Activated B cell treated with CpG ODN at 0.5 μM for 24 hours (primary cell): ENCODE results near the gene ATAD1. TPM values are rescaled to one million over a fixed set of nuclear protein-coding genes. Genes with fewer than 3 reads are reported as not detected.
A peak's percentile ranks its signal among the peaks of the same experiment; 100 is the strongest.

Experiments used
- ATAC-seq: fragments of 200-7000 bp; cut with Tn5 transposase; one replicate; pipeline ENCODE4 v1.10.0; 2021; ENCODE audit warnings: low read depth, mild to moderate bottlenecking, moderate library complexity
- CTCF ChIA-PET: fragments of 350-600 bp; sonication (Branson Sonifier 250); formaldehyde crosslinking; loops from one replicate; lab custom pipeline; 2021; ENCODE audit warnings: antibody characterized with exemption; lab: Charles Lee
- POLR2A ChIA-PET: fragments of 350-600 bp; sonication (Branson Sonifier 250); formaldehyde crosslinking; loops from one replicate; lab custom pipeline; 2021; ENCODE audit warnings: antibody characterized with exemption; lab: Charles Lee
- DNase-seq: peaks from one replicate; pipeline ENCODE4 v3.0.0; 2022
- H3K27ac Mint-ChIP-seq: one replicate; pipeline ENCODE4 v1.8.0; 2020; ENCODE audit warnings: mixed read lengths
- H3K27me3 Mint-ChIP-seq: one replicate; pipeline ENCODE4 v1.8.0; 2021; ENCODE audit warnings: mixed read lengths
- H3K36me3 Mint-ChIP-seq: one replicate; pipeline ENCODE4 v1.8.0; 2021; ENCODE audit warnings: low read depth, mixed read lengths
- H3K4me1 Mint-ChIP-seq: one replicate; pipeline ENCODE4 v1.8.0; 2021; ENCODE audit warnings: mixed read lengths
- H3K4me3 Mint-ChIP-seq: one replicate; pipeline ENCODE4 v1.8.0; 2020; ENCODE audit warnings: mild to moderate bottlenecking, mixed read lengths
- H3K9me3 Mint-ChIP-seq: one replicate; pipeline ENCODE4 v1.8.0; 2020; ENCODE audit warnings: mixed read lengths
- intact Hi-C: fragments of 100-400 bp; cut with micrococcal nuclease; formaldehyde crosslinking; loops from one replicate; pipeline ENCODE4 v1.15.1; 2024
- total RNA-seq: library from RNA; stranded (reverse); gene quantifications from 2 replicates; pipeline ENCODE4 v1.2.3, GENCODE V29; 2022
- TF ChIP-seq, protein P1 (sequence below): fragments of 200-600 bp; IDR thresholded peaks from one replicate; pipeline ENCODE4 v1.8.0; 2022; ENCODE audit warnings: antibody characterized with exemption, mild to moderate bottlenecking

The ATAD1 gene
- total RNA-seq, 1 donor from 2014 or later, result 42.6 TPM

DNA sequence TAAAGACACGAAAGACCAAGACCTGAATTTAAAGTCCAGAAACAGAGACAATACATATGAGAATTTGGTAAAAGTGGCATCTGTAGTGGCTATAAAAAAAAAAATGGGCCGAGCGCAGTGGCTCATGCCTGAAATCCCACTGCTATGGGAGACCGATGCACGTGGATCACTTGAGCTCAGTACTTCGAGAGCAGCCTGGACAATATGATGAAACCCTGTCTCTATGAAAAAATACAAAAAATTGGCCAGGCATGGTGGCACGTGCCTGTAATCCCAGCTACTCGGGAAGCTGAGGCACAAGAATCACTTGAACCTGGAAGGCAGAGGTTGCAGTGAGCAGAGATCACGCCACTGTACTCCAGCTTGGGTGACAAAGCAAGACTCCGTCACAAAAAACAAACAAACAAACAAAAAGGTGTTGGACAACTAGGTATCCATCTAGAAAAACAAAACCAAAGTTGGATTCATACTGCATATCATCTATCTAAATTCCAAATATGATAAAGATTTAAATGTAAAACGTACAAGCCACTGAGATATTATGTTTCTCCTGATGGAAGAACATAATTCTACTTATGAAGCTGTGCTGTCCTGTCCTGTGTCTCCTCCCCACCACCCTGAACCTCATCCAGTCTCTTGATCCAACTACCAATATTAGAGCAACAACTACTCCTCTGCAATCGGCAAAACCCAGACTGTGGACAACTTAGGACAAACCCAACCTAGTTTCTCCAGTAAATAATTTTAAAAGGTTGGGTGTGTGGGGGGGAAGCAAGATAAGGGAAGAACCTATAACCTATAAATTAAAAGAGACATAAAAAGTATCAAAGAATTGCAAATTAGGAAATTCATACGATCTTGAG is 53.7 kb downstream of the ATAD1 start:
- peaks cover 61% of the 10 kb centered on the region for H3K36me3 Mint-ChIP-seq
- POLR2A ChIA-PET, result no interaction called here
- intact Hi-C loops, result no loop called here

DNA sequence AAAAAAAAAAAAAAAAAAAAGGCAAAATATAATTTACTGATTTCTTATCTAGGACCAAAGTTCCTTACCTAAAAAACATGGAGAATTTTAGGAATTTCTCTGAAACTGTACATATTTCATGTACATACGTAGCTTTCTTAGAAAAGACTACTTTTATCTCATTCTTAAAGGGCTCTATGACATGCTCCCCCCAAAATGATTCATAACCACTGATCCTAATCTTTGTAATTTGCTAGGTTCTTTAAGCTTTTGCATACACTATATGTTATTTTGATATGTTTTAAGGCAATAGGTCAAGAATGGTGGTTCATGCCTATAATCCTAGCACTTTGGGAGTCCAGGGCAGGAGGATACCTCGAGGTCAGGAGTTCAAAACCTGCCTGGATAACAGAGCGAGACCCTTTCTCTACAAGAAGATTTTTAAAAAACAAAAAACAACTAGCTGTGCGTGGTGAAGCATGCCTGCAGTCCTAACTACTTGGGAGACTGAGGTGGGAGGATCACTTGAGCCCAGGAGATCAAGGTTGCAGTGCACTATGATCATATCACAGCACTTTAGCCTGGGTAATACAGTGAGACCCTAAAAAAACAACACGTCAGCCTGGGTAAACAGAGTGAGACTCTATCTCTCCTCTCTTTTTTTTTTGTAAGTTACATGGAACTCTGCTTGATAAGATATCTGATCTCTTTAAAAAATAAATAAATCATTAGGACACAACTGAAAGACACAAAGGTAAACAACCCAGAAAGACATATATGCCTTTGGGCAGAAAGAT is 54.8 kb downstream of the ATAD1 start:
- TF ChIP-seq, protein P1, sequence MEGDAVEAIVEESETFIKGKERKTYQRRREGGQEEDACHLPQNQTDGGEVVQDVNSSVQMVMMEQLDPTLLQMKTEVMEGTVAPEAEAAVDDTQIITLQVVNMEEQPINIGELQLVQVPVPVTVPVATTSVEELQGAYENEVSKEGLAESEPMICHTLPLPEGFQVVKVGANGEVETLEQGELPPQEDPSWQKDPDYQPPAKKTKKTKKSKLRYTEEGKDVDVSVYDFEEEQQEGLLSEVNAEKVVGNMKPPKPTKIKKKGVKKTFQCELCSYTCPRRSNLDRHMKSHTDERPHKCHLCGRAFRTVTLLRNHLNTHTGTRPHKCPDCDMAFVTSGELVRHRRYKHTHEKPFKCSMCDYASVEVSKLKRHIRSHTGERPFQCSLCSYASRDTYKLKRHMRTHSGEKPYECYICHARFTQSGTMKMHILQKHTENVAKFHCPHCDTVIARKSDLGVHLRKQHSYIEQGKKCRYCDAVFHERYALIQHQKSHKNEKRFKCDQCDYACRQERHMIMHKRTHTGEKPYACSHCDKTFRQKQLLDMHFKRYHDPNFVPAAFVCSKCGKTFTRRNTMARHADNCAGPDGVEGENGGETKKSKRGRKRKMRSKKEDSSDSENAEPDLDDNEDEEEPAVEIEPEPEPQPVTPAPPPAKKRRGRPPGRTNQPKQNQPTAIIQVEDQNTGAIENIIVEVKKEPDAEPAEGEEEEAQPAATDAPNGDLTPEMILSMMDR, result no peak
- intact Hi-C loops, result no loop called here
- no peak for ATAC-seq
- peaks cover 60% of the 10 kb centered on the region for H3K36me3 Mint-ChIP-seq
- H3K27me3 Mint-ChIP-seq, result no peaks in the 10 kb centered on the region
- no peak for DNase-seq
- ChIA-PET POLR2A (interaction anchor here (0.7 kb wide), 1 partner anchor 21 kb away, joined by 4 read pairs; no protein-coding TSS in a partner anchor), CTCF (no interaction called here)
- no peak overlapping the region for H3K4me3 Mint-ChIP-seq
- H3K9me3 Mint-ChIP-seq, result no peaks in the 10 kb centered on the region
- no peak overlapping the region for H3K27ac Mint-ChIP-seq
- peaks cover 7% of the 10 kb centered on the region for H3K4me1 Mint-ChIP-seq

More for the DNA sequence above, 53.7 kb downstream of the ATAD1 start:
- TF ChIP-seq, protein P1, result no peak
- ATAC-seq (no peak), DNase-seq (no peak)
- H3K27ac Mint-ChIP-seq, result no peak overlapping the region
- no peaks in the 10 kb centered on the region for H3K9me3 Mint-ChIP-seq
- peaks cover 7% of the 10 kb centered on the region for H3K4me1 Mint-ChIP-seq
- CTCF ChIA-PET, result no interaction called here
- no peaks in the 10 kb centered on the region for H3K27me3 Mint-ChIP-seq
- no peak overlapping the region for H3K4me3 Mint-ChIP-seq

DNA sequence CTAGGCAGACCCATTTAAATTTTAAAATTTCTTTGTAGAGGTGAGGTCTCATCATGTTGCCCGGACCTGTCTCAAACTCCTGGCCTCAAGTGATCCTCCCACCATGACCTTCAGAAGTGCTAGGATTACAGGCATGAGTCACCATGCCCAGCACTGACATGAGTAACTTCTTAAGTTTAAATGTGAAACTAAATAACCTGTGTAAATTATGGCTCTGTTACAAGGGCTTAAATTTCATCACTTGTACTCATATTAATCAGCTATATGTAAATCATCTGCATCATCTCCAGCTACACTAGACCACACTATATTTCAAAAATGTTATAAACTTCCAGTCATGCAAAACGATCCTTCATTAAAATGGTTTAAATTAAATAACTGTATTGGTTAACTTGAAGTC is 56.1 kb downstream of the ATAD1 start:
- Mint-ChIP-seq H3K4me1 (peaks cover 7% of the 10 kb centered on the region), H3K27me3 (no peaks in the 10 kb centered on the region), H3K4me3 (no peak overlapping the region), H3K27ac (no peak overlapping the region), H3K9me3 (no peaks in the 10 kb centered on the region), H3K36me3 (peaks cover 51% of the 10 kb centered on the region)
- TF ChIP-seq, protein P1, result no peak
- intact Hi-C loops, result no loop called here
- CTCF ChIA-PET, result no interaction called here
- ATAC-seq (peak; percentile 58), DNase-seq (no peak)
- POLR2A ChIA-PET, result no interaction called here

DNA sequence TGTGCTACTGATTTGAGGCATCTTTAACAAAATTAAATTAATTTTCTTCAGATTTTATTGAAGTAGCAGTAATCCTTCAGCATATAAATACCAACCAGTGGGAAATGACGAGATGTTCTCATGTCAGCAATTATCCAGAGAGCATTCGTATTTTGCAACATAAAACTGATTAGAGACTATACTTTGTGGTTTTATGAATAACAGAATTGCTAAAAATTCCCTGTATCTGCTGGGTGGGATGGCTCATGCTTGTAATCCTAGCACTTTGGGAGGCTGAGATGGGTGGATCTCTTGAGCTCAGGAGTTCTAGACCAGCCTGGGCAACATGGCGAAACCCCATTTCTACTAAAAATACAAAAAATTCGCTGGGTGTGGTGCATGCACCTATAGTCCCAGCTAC is 56.9 kb downstream of the ATAD1 start:
- TF ChIP-seq, protein P1, result no peak
- Mint-ChIP-seq H3K4me1 (peaks cover 7% of the 10 kb centered on the region), H3K9me3 (no peaks in the 10 kb centered on the region), H3K36me3 (peaks cover 54% of the 10 kb centered on the region), H3K27me3 (no peaks in the 10 kb centered on the region), H3K27ac (no peak overlapping the region), H3K4me3 (no peak overlapping the region)
- DNase-seq (no peak), ATAC-seq (no peak)
- POLR2A ChIA-PET, result no interaction called here
- CTCF ChIA-PET, result no interaction called here
- intact Hi-C loops, result no loop called here
